Measurements from ENCODE around the gene MIEN1.
A peak's percentile ranks its signal among the peaks of the same experiment; 100 is the strongest.

Gene MIEN1

GRCh38 chr17:39694593-39694992, 35.7 kb downstream of the MIEN1 start:
- Histone ChIP-seq H3K27me3 (no peaks in the 10 kb centered on the region), H3K4me3 (no peak overlapping the region), H3K9me3 (no peaks in the 10 kb centered on the region), H3K27ac (no peak overlapping the region), H3K36me3 (no peaks in the 10 kb centered on the region), H3K4me1 (peaks cover 0 to 9% (median 3%) of the 10 kb centered on the region in 4 donors)
- DNase-seq: no peak
- intact Hi-C loops (cut with DNase I; ENCODE audit: low total_unique reads): no loop called here
- TF ChIP-seq, protein P1, sequence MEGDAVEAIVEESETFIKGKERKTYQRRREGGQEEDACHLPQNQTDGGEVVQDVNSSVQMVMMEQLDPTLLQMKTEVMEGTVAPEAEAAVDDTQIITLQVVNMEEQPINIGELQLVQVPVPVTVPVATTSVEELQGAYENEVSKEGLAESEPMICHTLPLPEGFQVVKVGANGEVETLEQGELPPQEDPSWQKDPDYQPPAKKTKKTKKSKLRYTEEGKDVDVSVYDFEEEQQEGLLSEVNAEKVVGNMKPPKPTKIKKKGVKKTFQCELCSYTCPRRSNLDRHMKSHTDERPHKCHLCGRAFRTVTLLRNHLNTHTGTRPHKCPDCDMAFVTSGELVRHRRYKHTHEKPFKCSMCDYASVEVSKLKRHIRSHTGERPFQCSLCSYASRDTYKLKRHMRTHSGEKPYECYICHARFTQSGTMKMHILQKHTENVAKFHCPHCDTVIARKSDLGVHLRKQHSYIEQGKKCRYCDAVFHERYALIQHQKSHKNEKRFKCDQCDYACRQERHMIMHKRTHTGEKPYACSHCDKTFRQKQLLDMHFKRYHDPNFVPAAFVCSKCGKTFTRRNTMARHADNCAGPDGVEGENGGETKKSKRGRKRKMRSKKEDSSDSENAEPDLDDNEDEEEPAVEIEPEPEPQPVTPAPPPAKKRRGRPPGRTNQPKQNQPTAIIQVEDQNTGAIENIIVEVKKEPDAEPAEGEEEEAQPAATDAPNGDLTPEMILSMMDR (IDR thresholded peaks at IDR 0.05): no peak

GRCh38 chr17:39688945-39689344, 41.4 kb downstream of the MIEN1 start:
- Histone ChIP-seq H3K4me3 (peak overlapping the region in 1 of 2 donors; percentile 60), H3K4me1 (peaks cover 0 to 17% (median 8%) of the 10 kb centered on the region in 4 donors), H3K9me3 (no peaks in the 10 kb centered on the region), H3K27me3 (no peaks in the 10 kb centered on the region), H3K36me3 (peaks cover 0 to 19% (median 0%) of the 10 kb centered on the region in 3 donors), H3K27ac (no peak overlapping the region)
- intact Hi-C loops (cut with DNase I; ENCODE audit: low total_unique reads): no loop called here
- TF ChIP-seq, protein P1 (IDR thresholded peaks at IDR 0.05): no peak
- DNase-seq: no peak

DNA sequence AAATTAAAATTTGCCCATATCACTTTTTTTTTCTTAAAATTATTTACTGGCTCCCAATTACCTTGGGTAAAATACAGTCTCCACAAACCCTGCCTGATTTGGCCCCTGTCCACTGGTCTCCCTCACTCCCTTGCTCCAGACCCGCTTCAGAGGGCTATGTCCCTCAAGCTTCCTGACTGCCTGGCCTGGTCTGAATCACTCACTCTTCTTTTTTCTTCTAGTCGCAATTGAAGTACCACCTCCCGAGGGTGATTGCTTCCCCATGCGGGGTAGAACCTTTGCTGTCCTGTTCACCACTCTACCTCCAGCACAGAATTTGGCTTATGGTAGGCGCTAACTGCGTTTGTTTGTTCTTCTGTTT, 41.9 kb downstream of the MIEN1 start:
- intact Hi-C loops (cut with DNase I; ENCODE audit: low total_unique reads): no loop called here
- Histone ChIP-seq H3K4me1 (peaks cover 0 to 17% (median 8%) of the 10 kb centered on the region in 4 donors), H3K36me3 (peaks cover 0 to 24% (median 0%) of the 10 kb centered on the region in 3 donors)

DNA sequence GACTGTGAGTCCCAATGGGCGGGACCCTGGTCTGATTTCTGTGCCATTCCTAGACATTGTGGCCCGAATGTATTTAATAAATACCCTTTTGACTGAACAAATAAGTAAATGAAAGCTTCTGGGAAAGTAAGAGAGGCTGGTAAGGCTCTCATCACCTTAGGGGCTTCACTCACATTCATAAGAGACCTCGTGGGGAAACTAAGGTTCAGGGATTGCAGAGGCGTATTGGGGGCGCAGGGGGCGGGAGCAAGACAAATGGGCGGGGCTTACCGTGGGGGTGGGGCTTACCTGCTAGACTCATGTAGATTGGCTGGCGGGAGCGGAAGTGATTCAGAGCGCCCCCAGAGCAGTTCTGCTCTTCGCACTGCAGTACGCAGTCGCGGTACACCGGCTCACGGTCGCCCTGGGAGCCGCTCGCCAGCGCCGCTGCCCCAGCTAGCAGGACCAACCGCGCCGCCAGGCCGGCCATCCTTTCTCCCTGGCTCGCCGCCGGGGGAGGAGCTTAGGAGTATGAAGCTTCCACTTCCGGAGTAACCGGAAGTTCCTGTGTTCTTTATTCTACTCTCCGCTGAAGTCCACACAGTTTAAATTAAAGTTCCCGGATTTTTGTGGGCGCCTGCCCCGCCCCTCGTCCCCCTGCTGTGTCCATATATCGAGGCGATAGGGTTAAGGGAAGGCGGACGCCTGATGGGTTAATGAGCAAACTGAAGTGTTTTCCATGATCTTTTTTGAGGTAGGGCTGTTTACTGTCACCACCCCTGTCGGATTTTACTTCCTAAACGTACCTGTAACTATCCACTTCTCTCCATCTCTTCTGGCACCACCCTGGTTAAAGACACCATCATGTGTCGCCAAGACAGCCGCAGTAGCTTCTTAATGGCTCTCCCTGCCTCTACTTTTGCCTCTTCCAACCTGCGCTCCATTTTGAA, 42.5 kb downstream of the MIEN1 start, which contains the start of gene PGAP3:
Gene PGAP3 (minus strand): TSS at position 512 of the 929 bp plus-strand sequence. CDS start 43 bp downstream, at position 469.
- no peaks in the 10 kb centered on the region for H3K9me3 ChIP-seq
- peaks cover 0 to 30% (median 0%) of the 10 kb centered on the region in 3 donors for H3K36me3 ChIP-seq
- peak within 1 kb of the TSS; percentile 81 to 85 for H3K27ac ChIP-seq
- TF ChIP-seq, protein P1 (IDR thresholded peaks at IDR 0.05): no peak
- H3K4me3 ChIP-seq: peak within 1 kb of the TSS; percentile 60 to 68
- DNase-seq: peak; percentile 81 to 90
- H3K27me3 ChIP-seq: no peaks in the 10 kb centered on the region
- intact Hi-C loops (cut with DNase I; ENCODE audit: low total_unique reads): no loop called here
- H3K4me1 ChIP-seq: peaks cover 0 to 17% (median 8%) of the 10 kb centered on the region in 4 donors

More for the DNA sequence above, 41.9 kb downstream of the MIEN1 start:
- H3K27me3 ChIP-seq: no peaks in the 10 kb centered on the region
- H3K9me3 ChIP-seq: no peaks in the 10 kb centered on the region
- H3K4me3 ChIP-seq: peak overlapping the region; percentile 60 to 68
- peak overlapping the region; percentile 81 to 85 for H3K27ac ChIP-seq
- TF ChIP-seq, protein P1 (IDR thresholded peaks at IDR 0.05): no peak
- no peak for DNase-seq

DNA sequence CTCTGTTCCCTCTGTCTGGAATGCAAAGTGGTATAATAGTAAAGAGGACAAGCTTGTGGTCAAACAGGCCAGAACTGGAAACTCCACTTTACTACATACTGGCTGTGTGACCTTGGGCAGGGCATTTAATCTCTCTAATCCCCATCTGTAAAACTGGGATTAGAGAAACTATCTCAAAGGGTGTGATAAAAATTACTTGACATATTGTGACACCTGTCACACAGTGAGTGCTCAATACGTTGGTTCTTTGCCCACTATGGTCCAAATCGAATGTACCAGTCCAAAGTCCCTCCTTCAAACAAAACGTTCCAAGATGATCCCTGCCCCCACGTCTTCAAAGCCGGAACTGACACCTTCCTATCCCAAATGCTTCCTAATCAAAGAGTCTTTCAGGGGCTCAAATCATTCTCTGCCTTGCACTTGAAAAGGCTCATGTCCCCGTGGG, 43.2 kb downstream of the MIEN1 start:
- Histone ChIP-seq H3K4me1 (peaks cover 0 to 17% (median 8%) of the 10 kb centered on the region in 4 donors), H3K36me3 (peaks cover 0 to 37% (median 0%) of the 10 kb centered on the region in 3 donors), H3K27ac (peak overlapping the region; percentile 81 to 85), H3K9me3 (no peaks in the 10 kb centered on the region), H3K27me3 (no peaks in the 10 kb centered on the region), H3K4me3 (peak overlapping the region; percentile 60 to 68)
- intact Hi-C loops (cut with DNase I; ENCODE audit: low total_unique reads): no loop called here
- TF ChIP-seq, protein P1 (IDR thresholded peaks at IDR 0.05): no peak
- DNase-seq: no peak

Data from tibial artery (tissue), 4 donors.